Measurements from ENCODE around the gene SH2D5.

SH2D5 gene

GRCh38 chr1:20703124-20703756, 29.3 kb downstream of the SH2D5 start:
- no peak for DNase-seq (ENCODE audit: low spot score)
- in situ Hi-C loops (cut with MboI; ENCODE audit: low pct_unique_long_range_greater_than_20kb, low sequenced_read_pairs, unreplicated experiment): no loop called here
- no peak for TF ChIP-seq CTCF (IDR thresholded peaks at IDR 0.05; ENCODE audit: extremely low read depth, insufficient read depth, missing control alignments)

GRCh38 chr1:20702416-20702815, 30.1 kb downstream of the SH2D5 start:
- in situ Hi-C loops (cut with MboI; ENCODE audit: low pct_unique_long_range_greater_than_20kb, low sequenced_read_pairs, unreplicated experiment): no loop called here
- no peak for DNase-seq (ENCODE audit: low spot score)

DNA sequence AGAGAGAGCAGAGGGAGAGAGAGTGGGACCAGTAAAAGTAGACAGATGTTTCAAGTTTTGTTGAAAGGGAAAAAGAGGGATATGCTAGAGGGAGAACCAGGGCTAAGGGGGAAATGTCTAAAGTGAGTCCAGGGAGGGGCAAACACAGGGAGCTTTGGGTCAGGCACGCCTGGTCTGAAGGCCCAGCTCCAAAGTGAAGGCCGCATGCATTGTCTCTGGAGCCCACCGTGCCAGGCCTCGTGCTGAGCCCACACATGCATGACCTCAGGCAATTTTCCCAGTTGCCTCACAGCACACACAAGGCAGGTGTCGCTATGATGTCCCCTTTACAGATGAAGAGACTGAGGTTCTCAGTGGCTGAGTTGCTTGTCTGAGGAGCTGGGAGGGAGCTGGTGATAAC, 30.7 kb downstream of the SH2D5 start:
- DNase-seq (ENCODE audit: low spot score): no peak
- TF ChIP-seq CTCF (IDR thresholded peaks at IDR 0.05; ENCODE audit: extremely low read depth, insufficient read depth, missing control alignments): no peak
- in situ Hi-C loops (cut with MboI; ENCODE audit: low pct_unique_long_range_greater_than_20kb, low sequenced_read_pairs, unreplicated experiment): no loop called here

More at GRCh38 chr1:20702416-20702815, 30.1 kb downstream of the SH2D5 start:
- peak; percentile 22 for TF ChIP-seq CTCF (IDR thresholded peaks at IDR 0.05; ENCODE audit: extremely low read depth, insufficient read depth, missing control alignments)

GRCh38 chr1:20701446-20701845, 31.1 kb downstream of the SH2D5 start:
- DNase-seq (ENCODE audit: low spot score): no peak
- in situ Hi-C loops (cut with MboI; ENCODE audit: low pct_unique_long_range_greater_than_20kb, low sequenced_read_pairs, unreplicated experiment): no loop called here
- no peak for TF ChIP-seq CTCF (IDR thresholded peaks at IDR 0.05; ENCODE audit: extremely low read depth, insufficient read depth, missing control alignments)

DNA sequence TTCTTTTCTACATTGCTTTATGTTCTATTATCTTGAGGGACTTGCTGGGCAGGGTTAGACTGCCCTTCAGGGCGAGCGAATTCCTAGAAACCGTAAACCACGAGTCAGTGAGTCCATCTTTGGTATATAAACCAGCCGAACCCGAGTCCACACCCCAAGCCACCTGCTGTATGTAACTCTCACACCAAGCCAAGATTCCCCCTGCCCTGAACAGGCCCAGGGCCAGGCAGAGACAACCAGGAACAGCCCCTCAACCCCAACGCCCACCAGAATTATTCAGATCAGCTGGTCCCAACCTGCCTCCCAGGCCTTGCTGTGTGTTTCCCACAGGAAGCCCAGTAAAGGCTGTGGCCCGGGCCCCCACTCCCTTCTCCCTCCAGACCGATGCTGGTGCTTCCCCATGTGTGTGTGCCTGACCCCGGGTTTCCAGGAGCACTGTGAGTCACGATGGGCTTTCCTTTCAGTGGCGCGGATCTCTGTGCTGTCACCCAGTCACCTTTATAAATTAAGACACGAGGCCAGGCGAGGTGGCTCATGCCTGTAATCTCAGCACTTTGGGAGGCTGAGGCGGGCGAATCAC, 31.8 kb downstream of the SH2D5 start:
- no peak for DNase-seq (ENCODE audit: low spot score)
- in situ Hi-C loops (cut with MboI; ENCODE audit: low pct_unique_long_range_greater_than_20kb, low sequenced_read_pairs, unreplicated experiment): no loop called here
- no peak for TF ChIP-seq CTCF (IDR thresholded peaks at IDR 0.05; ENCODE audit: extremely low read depth, insufficient read depth, missing control alignments)

GRCh38 chr1:20699558-20699957, 32.9 kb downstream of the SH2D5 start:
- DNase-seq (ENCODE audit: low spot score): no peak
- TF ChIP-seq CTCF (IDR thresholded peaks at IDR 0.05; ENCODE audit: extremely low read depth, insufficient read depth, missing control alignments): no peak
- in situ Hi-C loops (cut with MboI; ENCODE audit: low pct_unique_long_range_greater_than_20kb, low sequenced_read_pairs, unreplicated experiment): loop anchor here (10.0 kb wide), 1 partner anchor 495 kb away; no protein-coding TSS in a partner anchor

Data from GM13977 (cell line).